ENCODE results near the gene STARD10.
"Not testable (repeated sequence)": the region's sequence is repeated elsewhere in the genome, so short reads cannot be mapped to it uniquely, and the experiment has no call there.

STARD10 gene

GRCh38 chr11:72799441-72799840 is 5.6 kb upstream of the STARD10 start:
- Histone ChIP-seq H2AFZ (ENCODE audit: low read depth, low read length) (no peak overlapping the region), H3K9me3 (ENCODE audit: insufficient read depth, low read length) (no peaks in the 10 kb centered on the region), H3K9ac (ENCODE audit: low read length) (no peak overlapping the region), H4K20me1 (ENCODE audit: insufficient read depth, low read length) (no peaks in the 10 kb centered on the region), H3K36me3 (replicated peaks; ENCODE audit: low read depth, low read length) (no peaks in the 10 kb centered on the region), H3K4me1 (ENCODE audit: low read length) (peaks cover 4% of the 10 kb centered on the region), H3K4me2 (ENCODE audit: low read length) (no peak overlapping the region), H3K79me2 (ENCODE audit: low read length) (no peaks in the 10 kb centered on the region), H3K27me3 (ENCODE audit: low read depth, low read length) (no peaks in the 10 kb centered on the region), H3K4me3 (ENCODE audit: low read length) (no peak overlapping the region), H3K27ac (ENCODE audit: low read length) (no peak overlapping the region)
- TF ChIP-seq EZH2phosphoT487 (IDR thresholded peaks at IDR 0.05; ENCODE audit: low read depth), result no peak
- no peak for TF ChIP-seq CTCF (IDR thresholded peaks at IDR 0.05; ENCODE audit: low read depth, low read length)

- Histone ChIP-seq H3K9me3 (ENCODE audit: insufficient read depth, low read length) (no peaks in the 10 kb centered on the region), H3K36me3 (replicated peaks; ENCODE audit: low read depth, low read length) (no peaks in the 10 kb centered on the region), H3K9ac (ENCODE audit: low read length) (no peak overlapping the region), H3K27me3 (ENCODE audit: low read depth, low read length) (no peaks in the 10 kb centered on the region), H4K20me1 (ENCODE audit: insufficient read depth, low read length) (no peaks in the 10 kb centered on the region), H3K4me3 (ENCODE audit: low read length) (no peak overlapping the region), H3K79me2 (ENCODE audit: low read length) (no peaks in the 10 kb centered on the region), H2AFZ (ENCODE audit: low read depth, low read length) (no peak overlapping the region), H3K4me2 (ENCODE audit: low read length) (no peak overlapping the region), H3K4me1 (ENCODE audit: low read length) (peaks cover 7% of the 10 kb centered on the region), H3K27ac (ENCODE audit: low read length) (no peak overlapping the region)
- TF ChIP-seq EZH2phosphoT487 (IDR thresholded peaks at IDR 0.05; ENCODE audit: low read depth), result no peak
- no peak for TF ChIP-seq CTCF (IDR thresholded peaks at IDR 0.05; ENCODE audit: low read depth, low read length)
Measured at GRCh38 chr11:72798361-72798760, 4.5 kb upstream of the STARD10 start.

GRCh38 chr11:72793076-72793424 is 797 bp downstream of the STARD10 start:
- Histone ChIP-seq H3K4me1 (ENCODE audit: low read length) (peaks cover 20% of the 10 kb centered on the region), H3K4me2 (ENCODE audit: low read length) (peak overlapping the region; percentile 94), H4K20me1 (ENCODE audit: insufficient read depth, low read length) (no peaks in the 10 kb centered on the region), H3K79me2 (ENCODE audit: low read length) (no peaks in the 10 kb centered on the region), H3K9me3 (ENCODE audit: insufficient read depth, low read length) (no peaks in the 10 kb centered on the region), H3K36me3 (replicated peaks; ENCODE audit: low read depth, low read length) (no peaks in the 10 kb centered on the region), H3K27me3 (ENCODE audit: low read depth, low read length) (no peaks in the 10 kb centered on the region), H3K9ac (ENCODE audit: low read length) (peak overlapping the region; percentile 71), H2AFZ (ENCODE audit: low read depth, low read length) (peak overlapping the region; percentile 93), H3K27ac (ENCODE audit: low read length) (peak overlapping the region; percentile 55), H3K4me3 (ENCODE audit: low read length) (peak overlapping the region; percentile 85)
- no peak for TF ChIP-seq CTCF (IDR thresholded peaks at IDR 0.05; ENCODE audit: low read depth, low read length)
- TF ChIP-seq EZH2phosphoT487 (IDR thresholded peaks at IDR 0.05; ENCODE audit: low read depth), result no peak

GRCh38 chr11:72792437-72793021 is 1.3 kb downstream of the STARD10 start:
- no peaks in the 10 kb centered on the region for H3K9me3 ChIP-seq (ENCODE audit: insufficient read depth, low read length)
- H3K27ac ChIP-seq (ENCODE audit: low read length), result peak overlapping the region; percentile 55; the same call in 1 of the 2 replicates
- peaks cover 25% of the 10 kb centered on the region for H3K4me1 ChIP-seq (ENCODE audit: low read length)
- peak overlapping the region; percentile 71; the same call in 1 of the 2 replicates for H3K9ac ChIP-seq (ENCODE audit: low read length)
- H3K79me2 ChIP-seq (ENCODE audit: low read length), result no peaks in the 10 kb centered on the region
- H3K4me3 ChIP-seq (ENCODE audit: low read length), result peak overlapping the region; percentile 85
- peak overlapping the region; percentile 94 for H3K4me2 ChIP-seq (ENCODE audit: low read length)
- no peaks in the 10 kb centered on the region for H3K27me3 ChIP-seq (ENCODE audit: low read depth, low read length)
- H2AFZ ChIP-seq (ENCODE audit: low read depth, low read length), result no peak overlapping the region
- no peaks in the 10 kb centered on the region for H3K36me3 ChIP-seq (replicated peaks; ENCODE audit: low read depth, low read length)
- TF ChIP-seq CTCF (IDR thresholded peaks at IDR 0.05; ENCODE audit: low read depth, low read length) (no peak), EZH2phosphoT487 (IDR thresholded peaks at IDR 0.05; ENCODE audit: low read depth) (no peak)
- H4K20me1 ChIP-seq (ENCODE audit: insufficient read depth, low read length), result no peaks in the 10 kb centered on the region

GRCh38 chr11:72791228-72791627 is 2.6 kb downstream of the STARD10 start:
- H2AFZ ChIP-seq (ENCODE audit: low read depth, low read length); H3K4me2 ChIP-seq (ENCODE audit: low read length); H3K9ac ChIP-seq (ENCODE audit: low read length); H3K27me3 ChIP-seq (ENCODE audit: low read depth, low read length); H3K9me3 ChIP-seq (ENCODE audit: insufficient read depth, low read length); H3K79me2 ChIP-seq (ENCODE audit: low read length); H3K4me3 ChIP-seq (ENCODE audit: low read length); H3K36me3 ChIP-seq (replicated peaks; ENCODE audit: low read depth, low read length); H3K27ac ChIP-seq (ENCODE audit: low read length); H4K20me1 ChIP-seq (ENCODE audit: insufficient read depth, low read length): not testable (repeated sequence)
- peaks cover 30% of the 10 kb centered on the region for H3K4me1 ChIP-seq (ENCODE audit: low read length)
